ENCODE results near the gene FUZ. TPM values are rescaled to one million over a fixed set of nuclear protein-coding genes. Genes with fewer than 3 reads are reported as not detected.

The FUZ gene
- total and polyA plus RNA-seq, 4 donors: 3.8 to 12.5 (median 7.0) TPM

DNA sequence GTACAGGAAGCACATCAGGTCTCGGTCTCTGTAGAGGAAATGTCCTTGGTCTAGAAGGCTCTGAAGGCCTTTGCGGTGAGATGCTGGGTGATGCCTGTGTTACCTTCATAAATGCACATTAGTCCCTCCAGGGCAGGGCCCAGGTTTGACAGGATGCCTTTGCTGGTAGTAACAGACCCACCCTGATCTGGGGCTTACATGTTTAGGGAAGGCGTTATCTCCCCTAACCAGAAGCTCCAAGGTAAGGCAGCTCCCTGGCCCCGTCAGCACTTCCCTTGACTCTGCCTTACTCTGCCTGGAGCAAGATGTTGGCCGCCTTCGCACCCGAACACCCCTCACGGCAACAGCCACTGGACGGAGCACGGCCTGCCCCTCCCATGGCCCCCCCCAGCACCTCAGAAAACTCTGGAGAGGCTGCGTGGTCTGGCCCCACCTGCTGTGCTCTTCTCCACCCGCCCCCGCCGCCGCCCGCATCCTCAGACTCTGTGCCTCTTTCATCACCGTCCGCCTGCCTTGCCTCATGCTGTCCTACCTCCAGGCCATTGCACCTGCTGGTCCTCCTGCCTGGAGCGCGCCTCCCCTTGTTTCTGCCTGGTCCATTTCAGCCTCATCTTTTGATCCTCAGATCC, 37.2 kb downstream of the FUZ start:
- DNase-seq (ENCODE audit: low spot score): peak; percentile 80
- H3K36me3 ChIP-seq (ENCODE audit: control insufficient read depth in 4 of 4, insufficient read depth in 3 of 4, low read depth in 1 of 4, low read length in 3 of 4): peaks cover 0 to 3% (median 0%) of the 10 kb centered on the region in 4 donors
- H3K9ac ChIP-seq (ENCODE audit: low read depth in 1 of 2, low read length in 2 of 2): no peak overlapping the region
- no peaks in the 10 kb centered on the region for H3K27me3 ChIP-seq (ENCODE audit: control insufficient read depth in 4 of 4, insufficient read depth in 4 of 4, low read length in 3 of 4)
- WGBS: 96% methylated on average over 20 of the region's 20 CpGs
- H3K4me1 ChIP-seq (ENCODE audit: control insufficient read depth in 4 of 4, insufficient read depth in 4 of 4, low read length in 3 of 4): peaks cover 0 to 6% (median 2%) of the 10 kb centered on the region in 4 donors
- H3K9me3 ChIP-seq (ENCODE audit: control insufficient read depth in 4 of 4, low read length in 3 of 4): no peaks in the 10 kb centered on the region
- TF ChIP-seq RXRA (IDR thresholded peaks at IDR 0.05): no peak
- TF ChIP-seq JUND (IDR thresholded peaks at IDR 0.05): no peak
- TF ChIP-seq NR2F2 (IDR thresholded peaks at IDR 0.05): no peak
- TF ChIP-seq TAF1 (conservative IDR thresholded peaks at IDR 0.05): no peak
- TF ChIP-seq, protein P1, sequence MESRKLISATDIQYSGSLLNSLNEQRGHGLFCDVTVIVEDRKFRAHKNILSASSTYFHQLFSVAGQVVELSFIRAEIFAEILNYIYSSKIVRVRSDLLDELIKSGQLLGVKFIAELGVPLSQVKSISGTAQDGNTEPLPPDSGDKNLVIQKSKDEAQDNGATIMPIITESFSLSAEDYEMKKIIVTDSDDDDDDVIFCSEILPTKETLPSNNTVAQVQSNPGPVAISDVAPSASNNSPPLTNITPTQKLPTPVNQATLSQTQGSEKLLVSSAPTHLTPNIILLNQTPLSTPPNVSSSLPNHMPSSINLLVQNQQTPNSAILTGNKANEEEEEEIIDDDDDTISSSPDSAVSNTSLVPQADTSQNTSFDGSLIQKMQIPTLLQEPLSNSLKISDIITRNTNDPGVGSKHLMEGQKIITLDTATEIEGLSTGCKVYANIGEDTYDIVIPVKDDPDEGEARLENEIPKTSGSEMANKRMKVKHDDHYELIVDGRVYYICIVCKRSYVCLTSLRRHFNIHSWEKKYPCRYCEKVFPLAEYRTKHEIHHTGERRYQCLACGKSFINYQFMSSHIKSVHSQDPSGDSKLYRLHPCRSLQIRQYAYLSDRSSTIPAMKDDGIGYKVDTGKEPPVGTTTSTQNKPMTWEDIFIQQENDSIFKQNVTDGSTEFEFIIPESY (IDR thresholded peaks at IDR 0.05): no peak
- TF ChIP-seq FOXA1 (IDR thresholded peaks at IDR 0.05): no peak
- no peak for TF ChIP-seq HNF4A (conservative IDR thresholded peaks at IDR 0.05)
- TF ChIP-seq GABPA (IDR thresholded peaks at IDR 0.05 in 1 of 2, conservative IDR thresholded peaks at IDR 0.05 in 1 of 2): no peak
- no peak for TF ChIP-seq HNF4G (IDR thresholded peaks at IDR 0.05)
- H3K4me3 ChIP-seq (ENCODE audit: low read depth in 1 of 3, low read length in 3 of 3): no peak overlapping the region
- H3K27ac ChIP-seq (ENCODE audit: low read depth in 1 of 2, low read length in 2 of 2): no peak overlapping the region

DNA sequence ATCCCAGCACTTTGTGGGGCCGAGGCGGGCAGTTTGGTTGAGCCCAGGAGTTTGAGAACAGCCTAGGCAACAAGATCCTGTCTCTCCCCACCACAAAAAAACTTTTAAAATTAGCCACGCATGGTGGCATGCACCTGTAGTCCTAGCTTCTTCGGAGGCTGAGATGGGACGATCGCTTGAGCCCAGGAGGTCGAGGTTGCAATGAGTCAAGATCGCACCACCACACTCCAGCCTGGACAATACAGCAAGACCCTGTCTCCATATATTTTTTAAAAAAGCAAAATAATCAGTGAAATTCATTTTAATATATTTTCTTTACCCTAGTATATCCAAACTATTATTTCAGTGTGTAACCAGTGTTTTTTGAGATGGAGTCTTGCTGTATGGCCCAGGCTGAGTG, 38.1 kb downstream of the FUZ start:
- Histone ChIP-seq H3K9me3 (ENCODE audit: control insufficient read depth in 4 of 4, low read length in 3 of 4) (no peaks in the 10 kb centered on the region), H3K4me1 (ENCODE audit: control insufficient read depth in 4 of 4, insufficient read depth in 4 of 4, low read length in 3 of 4) (peaks cover 0 to 6% (median 2%) of the 10 kb centered on the region in 4 donors), H3K9ac (ENCODE audit: low read depth in 1 of 2, low read length in 2 of 2) (no peak overlapping the region), H3K36me3 (ENCODE audit: control insufficient read depth in 4 of 4, insufficient read depth in 3 of 4, low read depth in 1 of 4, low read length in 3 of 4) (peaks cover 0 to 3% (median 0%) of the 10 kb centered on the region in 4 donors), H3K27me3 (ENCODE audit: control insufficient read depth in 4 of 4, insufficient read depth in 4 of 4, low read length in 3 of 4) (no peaks in the 10 kb centered on the region), H3K27ac (ENCODE audit: low read depth in 1 of 2, low read length in 2 of 2) (no peak overlapping the region), H3K4me3 (ENCODE audit: low read depth in 1 of 3, low read length in 3 of 3) (no peak overlapping the region)
- WGBS: 96% methylated on average over 8 of the region's 8 CpGs
- TF ChIP-seq HNF4G (IDR thresholded peaks at IDR 0.05) (no peak), GABPA (IDR thresholded peaks at IDR 0.05 in 1 of 2, conservative IDR thresholded peaks at IDR 0.05 in 1 of 2) (no peak)
- TF ChIP-seq, protein P1 (IDR thresholded peaks at IDR 0.05): no peak
- no peak for DNase-seq (ENCODE audit: low spot score)

DNA sequence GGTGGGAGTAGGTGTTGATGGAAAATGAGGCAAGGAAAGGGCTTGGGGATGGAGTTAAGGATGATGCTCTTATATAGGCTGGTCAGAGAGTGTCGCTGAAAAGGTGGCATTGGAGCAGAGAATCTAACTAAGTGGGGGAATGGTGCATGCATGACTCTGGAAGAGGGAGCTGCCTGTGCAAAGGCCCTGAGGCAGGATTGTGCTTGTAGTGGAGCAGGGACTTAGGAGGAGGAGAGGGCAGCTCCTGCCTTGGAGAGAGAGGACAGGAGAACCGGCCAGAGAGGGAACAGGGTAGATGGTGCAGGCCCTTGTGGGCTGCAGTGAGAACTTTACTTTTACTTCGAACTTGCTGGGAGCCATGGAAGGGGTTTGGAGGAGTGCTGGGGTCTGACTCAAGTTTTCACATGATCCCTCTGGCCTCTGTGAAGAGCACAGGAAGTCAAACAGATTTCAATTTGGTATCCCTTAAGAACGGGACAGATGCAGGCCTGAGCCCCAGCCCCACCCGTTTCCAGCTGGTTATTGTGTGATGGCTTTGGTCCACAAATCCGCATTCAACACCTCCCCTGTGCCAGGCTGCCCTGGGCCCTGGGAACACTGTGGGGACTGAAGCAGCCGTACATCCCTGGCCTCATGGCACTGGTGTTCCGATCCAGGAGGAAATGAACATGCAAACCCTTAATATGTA, 39.3 kb downstream of the FUZ start:
- TF ChIP-seq HNF4G (IDR thresholded peaks at IDR 0.05) (no peak), SP1 (IDR thresholded peaks at IDR 0.05) (no peak), FOXA1 (IDR thresholded peaks at IDR 0.05) (no peak), TAF1 (conservative IDR thresholded peaks at IDR 0.05) (no peak), RXRA (IDR thresholded peaks at IDR 0.05) (no peak), HNF4A (conservative IDR thresholded peaks at IDR 0.05) (no peak), RAD21 (IDR thresholded peaks at IDR 0.05) (no peak)
- Histone ChIP-seq H3K27ac (ENCODE audit: low read depth in 1 of 2, low read length in 2 of 2) (no peak overlapping the region), H3K36me3 (ENCODE audit: control insufficient read depth in 4 of 4, insufficient read depth in 3 of 4, low read depth in 1 of 4, low read length in 3 of 4) (peaks cover 0 to 3% (median 0%) of the 10 kb centered on the region in 4 donors), H3K27me3 (ENCODE audit: control insufficient read depth in 4 of 4, insufficient read depth in 4 of 4, low read length in 3 of 4) (no peaks in the 10 kb centered on the region), H3K9me3 (ENCODE audit: control insufficient read depth in 4 of 4, low read length in 3 of 4) (no peaks in the 10 kb centered on the region), H3K4me3 (ENCODE audit: low read depth in 1 of 3, low read length in 3 of 3) (no peak overlapping the region), H3K4me1 (ENCODE audit: control insufficient read depth in 4 of 4, insufficient read depth in 4 of 4, low read length in 3 of 4) (peaks cover 0 to 9% (median 3%) of the 10 kb centered on the region in 4 donors), H3K9ac (ENCODE audit: low read depth in 1 of 2, low read length in 2 of 2) (no peak overlapping the region)
- WGBS: 88% methylated on average over 8 of the region's 8 CpGs
- DNase-seq (ENCODE audit: low spot score): no peak

Measured in liver (tissue), 9 donors.